Ovary (tissue), 3 donors: ENCODE measurements around the gene NGEF.

Experiments
- POLR2A ChIP-seq: fragments of 450-650 bp; IDR thresholded peaks from one replicate; pipeline ENCODE4 v1.6.1; 2017; ENCODE audit warnings: antibody characterized with exemption, mild to moderate bottlenecking, moderate library complexity
- TF ChIP-seq, protein P1 (sequence below), 3 donors: fragments of 450-650 bp in 2 of 3; fragments of 200-600 bp in 1 of 3; IDR thresholded peaks; one replicate each; pipeline versions ENCODE4 v1.5.1 to v1.8.0; 2016 to 2022; ENCODE audit warnings: antibody characterized with exemption in 3 of 3, mild to moderate bottlenecking in 1 of 3
- donor health status: DM: no; HTN: no; CAD: no.

DNA sequence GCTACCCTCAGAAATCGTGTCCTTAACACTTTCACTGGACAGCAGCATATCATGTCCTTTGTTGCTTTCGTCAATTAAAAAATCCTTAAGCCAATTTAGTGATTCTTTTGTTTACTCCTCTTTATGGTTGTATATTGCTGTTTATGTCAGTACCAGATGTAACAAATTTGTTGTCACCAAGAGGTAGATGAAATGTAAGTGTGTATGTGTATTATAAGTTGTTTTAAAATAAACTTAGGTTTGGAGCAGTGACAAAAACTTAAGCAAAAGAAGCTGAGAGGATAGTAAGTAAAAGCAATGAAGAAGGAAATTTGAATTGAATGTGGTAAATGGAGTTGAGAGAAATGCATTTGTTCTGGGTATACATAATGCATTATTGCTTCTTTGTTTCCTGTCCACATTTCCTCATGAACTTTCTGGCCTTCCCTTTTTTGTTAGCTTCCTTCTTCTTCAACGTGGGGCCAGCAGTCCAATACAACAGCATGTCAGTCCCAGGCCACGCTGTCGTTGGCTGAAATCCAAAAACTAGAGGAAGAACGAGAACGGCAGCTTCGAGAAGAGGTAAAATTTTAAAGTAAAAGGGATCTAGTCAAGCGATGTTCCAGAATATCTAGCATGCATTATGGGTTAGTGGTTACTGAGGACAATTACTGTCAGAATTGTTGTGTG is 173.5 kb downstream of the NGEF start:
- TF ChIP-seq POLR2A, result no peak
- TF ChIP-seq, protein P1, sequence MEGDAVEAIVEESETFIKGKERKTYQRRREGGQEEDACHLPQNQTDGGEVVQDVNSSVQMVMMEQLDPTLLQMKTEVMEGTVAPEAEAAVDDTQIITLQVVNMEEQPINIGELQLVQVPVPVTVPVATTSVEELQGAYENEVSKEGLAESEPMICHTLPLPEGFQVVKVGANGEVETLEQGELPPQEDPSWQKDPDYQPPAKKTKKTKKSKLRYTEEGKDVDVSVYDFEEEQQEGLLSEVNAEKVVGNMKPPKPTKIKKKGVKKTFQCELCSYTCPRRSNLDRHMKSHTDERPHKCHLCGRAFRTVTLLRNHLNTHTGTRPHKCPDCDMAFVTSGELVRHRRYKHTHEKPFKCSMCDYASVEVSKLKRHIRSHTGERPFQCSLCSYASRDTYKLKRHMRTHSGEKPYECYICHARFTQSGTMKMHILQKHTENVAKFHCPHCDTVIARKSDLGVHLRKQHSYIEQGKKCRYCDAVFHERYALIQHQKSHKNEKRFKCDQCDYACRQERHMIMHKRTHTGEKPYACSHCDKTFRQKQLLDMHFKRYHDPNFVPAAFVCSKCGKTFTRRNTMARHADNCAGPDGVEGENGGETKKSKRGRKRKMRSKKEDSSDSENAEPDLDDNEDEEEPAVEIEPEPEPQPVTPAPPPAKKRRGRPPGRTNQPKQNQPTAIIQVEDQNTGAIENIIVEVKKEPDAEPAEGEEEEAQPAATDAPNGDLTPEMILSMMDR (IDR thresholded peaks at IDR 0.05), result no peak
